Activated CD4-positive, alpha-beta T cell treated with anti-CD3 and anti-CD28 coated beads, Interleukin-2, amount 10 ng/mL, durations not matched to agents 7 days and 5 days (primary cell): Measurements from ENCODE around the gene SH3BP4. TPM values are rescaled to one million over a fixed set of nuclear protein-coding genes. Genes with fewer than 3 reads are reported as not detected.

ENCODE experiments used
- CTCF ChIA-PET: fragments of 350-600 bp; sonication (Branson Sonifier 250); formaldehyde crosslinking; loops from one replicate; lab custom pipeline; 2021; ENCODE audit warnings: antibody characterized with exemption; lab: Charles Lee
- POLR2A ChIA-PET: fragments of 350-600 bp; sonication (Branson Sonifier 250); formaldehyde crosslinking; loops from one replicate; lab custom pipeline; 2021; ENCODE audit warnings: antibody characterized with exemption; lab: Charles Lee
- DNase-seq: peaks from one replicate; pipeline ENCODE4 v3.0.0-alpha.2; 2020
- H3K27ac Mint-ChIP-seq: one replicate; pipeline ENCODE4 v1.8.0; 2021; ENCODE audit warnings: mild to moderate bottlenecking, moderate library complexity, mixed read lengths
- H3K27me3 Mint-ChIP-seq: one replicate; pipeline ENCODE4 v1.8.0; 2021; ENCODE audit warnings: mixed read lengths
- H3K36me3 Mint-ChIP-seq: one replicate; pipeline ENCODE4 v1.8.0; 2021; ENCODE audit warnings: low read depth, mixed read lengths
- H3K4me1 Mint-ChIP-seq: one replicate; pipeline ENCODE4 v1.8.0; 2021; ENCODE audit warnings: mixed read lengths
- H3K4me3 Mint-ChIP-seq: one replicate; pipeline ENCODE4 v1.8.0; 2021; ENCODE audit warnings: mild to moderate bottlenecking, moderate library complexity, mixed read lengths
- H3K9me3 Mint-ChIP-seq: one replicate; pipeline ENCODE4 v1.8.0; 2021; ENCODE audit warnings: mixed read lengths
- total RNA-seq, 2 experiments: library from RNA; stranded (reverse); gene quantifications; one replicate each; pipeline ENCODE4 v1.2.3, GENCODE V29; 2021

Gene SH3BP4
- total RNA-seq, 2 experiments from 2014 or later: not detected

GRCh38 chr2:234950730-234951663 lies 820 bp upstream of the SH3BP4 start:
- DNase-seq: no peak
- peak overlapping the region; percentile 73 for H3K4me3 Mint-ChIP-seq
- H3K36me3 Mint-ChIP-seq: no peaks in the 10 kb centered on the region
- peaks cover 7% of the 10 kb centered on the region for H3K4me1 Mint-ChIP-seq
- CTCF ChIA-PET: no interaction called here
- POLR2A ChIA-PET: no interaction called here
- peaks cover 78% of the 10 kb centered on the region for H3K27me3 Mint-ChIP-seq
- no peaks in the 10 kb centered on the region for H3K9me3 Mint-ChIP-seq
- no peak overlapping the region for H3K27ac Mint-ChIP-seq

- Mint-ChIP-seq H3K36me3 (no peaks in the 10 kb centered on the region), H3K4me1 (peaks cover 7% of the 10 kb centered on the region), H3K4me3 (peak overlapping the region; percentile 64), H3K27ac (no peak overlapping the region), H3K27me3 (peaks cover 73% of the 10 kb centered on the region), H3K9me3 (no peaks in the 10 kb centered on the region)
- no peak for DNase-seq
- CTCF ChIA-PET: no interaction called here
- POLR2A ChIA-PET: no interaction called here
Observed at GRCh38 chr2:234952270-234953115, 676 bp downstream of the SH3BP4 start.

GRCh38 chr2:234953116-234954031 lies 1.6 kb downstream of the SH3BP4 start:
- Mint-ChIP-seq H3K9me3 (no peaks in the 10 kb centered on the region), H3K27me3 (peaks cover 65% of the 10 kb centered on the region), H3K36me3 (no peaks in the 10 kb centered on the region), H3K4me1 (peaks cover 7% of the 10 kb centered on the region), H3K27ac (peak overlapping the region; percentile 62), H3K4me3 (peak overlapping the region; percentile 17)
- ChIA-PET POLR2A (no interaction called here), CTCF (no interaction called here)
- DNase-seq: no peak

- Mint-ChIP-seq H3K9me3 (no peaks in the 10 kb centered on the region), H3K27me3 (peaks cover 54% of the 10 kb centered on the region), H3K27ac (no peak overlapping the region), H3K36me3 (no peaks in the 10 kb centered on the region), H3K4me1 (peaks cover 7% of the 10 kb centered on the region), H3K4me3 (no peak overlapping the region)
- ChIA-PET POLR2A (no interaction called here), CTCF (no interaction called here)
- DNase-seq: no peak
Observed at GRCh38 chr2:234954551-234954992, 2.8 kb downstream of the SH3BP4 start.

- H3K4me3 Mint-ChIP-seq: no peak overlapping the region
- DNase-seq: no peak
- ChIA-PET POLR2A (no interaction called here), CTCF (no interaction called here)
- no peaks in the 10 kb centered on the region for H3K9me3 Mint-ChIP-seq
- H3K4me1 Mint-ChIP-seq: peaks cover 7% of the 10 kb centered on the region
- peaks cover 49% of the 10 kb centered on the region for H3K27me3 Mint-ChIP-seq
- no peak overlapping the region for H3K27ac Mint-ChIP-seq
- H3K36me3 Mint-ChIP-seq: no peaks in the 10 kb centered on the region
Observed at GRCh38 chr2:234955091-234955591, 3.3 kb downstream of the SH3BP4 start.

- peaks cover 6% of the 10 kb centered on the region for H3K4me1 Mint-ChIP-seq
- POLR2A ChIA-PET: interaction anchor here (0.7 kb wide), 1 partner anchor 1474 kb away, joined by 4 read pairs; no protein-coding TSS in a partner anchor
- H3K36me3 Mint-ChIP-seq: no peaks in the 10 kb centered on the region
- CTCF ChIA-PET: no interaction called here
- no peak for DNase-seq
- H3K9me3 Mint-ChIP-seq: no peaks in the 10 kb centered on the region
- no peak overlapping the region for H3K27ac Mint-ChIP-seq
- H3K4me3 Mint-ChIP-seq: no peak overlapping the region
- peaks cover 40% of the 10 kb centered on the region for H3K27me3 Mint-ChIP-seq
Observed at GRCh38 chr2:234955971-234956509, 4.2 kb downstream of the SH3BP4 start.

GRCh38 chr2:234957834-234958135 lies 6.0 kb downstream of the SH3BP4 start:
- Mint-ChIP-seq H3K9me3 (no peaks in the 10 kb centered on the region), H3K4me1 (peaks cover 3% of the 10 kb centered on the region), H3K4me3 (no peak overlapping the region), H3K27me3 (peaks cover 34% of the 10 kb centered on the region), H3K36me3 (no peaks in the 10 kb centered on the region), H3K27ac (no peak overlapping the region)
- ChIA-PET POLR2A (no interaction called here), CTCF (no interaction called here)
- no peak for DNase-seq

- no peaks in the 10 kb centered on the region for H3K9me3 Mint-ChIP-seq
- no peak for DNase-seq
- ChIA-PET CTCF (no interaction called here), POLR2A (no interaction called here)
- no peaks in the 10 kb centered on the region for H3K36me3 Mint-ChIP-seq
- H3K27ac Mint-ChIP-seq: no peak overlapping the region
- H3K4me3 Mint-ChIP-seq: no peak overlapping the region
- no peaks in the 10 kb centered on the region for H3K4me1 Mint-ChIP-seq
- peaks cover 29% of the 10 kb centered on the region for H3K27me3 Mint-ChIP-seq
Observed at GRCh38 chr2:234958311-234958710, 6.5 kb downstream of the SH3BP4 start.

- Mint-ChIP-seq H3K4me1 (no peaks in the 10 kb centered on the region), H3K9me3 (no peaks in the 10 kb centered on the region), H3K4me3 (no peak overlapping the region), H3K27me3 (peaks cover 23% of the 10 kb centered on the region), H3K27ac (no peak overlapping the region), H3K36me3 (no peaks in the 10 kb centered on the region)
- POLR2A ChIA-PET: no interaction called here
- DNase-seq: no peak
- CTCF ChIA-PET: no interaction called here
Observed at GRCh38 chr2:234958746-234959395, 7.1 kb downstream of the SH3BP4 start.

- no peak overlapping the region for H3K4me3 Mint-ChIP-seq
- no peaks in the 10 kb centered on the region for H3K9me3 Mint-ChIP-seq
- no peaks in the 10 kb centered on the region for H3K4me1 Mint-ChIP-seq
- H3K36me3 Mint-ChIP-seq: no peaks in the 10 kb centered on the region
- CTCF ChIA-PET: interaction anchor here (1.3 kb wide), 1 partner anchor 39 kb away, joined by 3 read pairs; no protein-coding TSS in a partner anchor
- POLR2A ChIA-PET: interaction anchor here (0.7 kb wide), 1 partner anchor 406 kb away, joined by 4 read pairs; no protein-coding TSS in a partner anchor
- no peak for DNase-seq
- H3K27me3 Mint-ChIP-seq: peaks cover 9% of the 10 kb centered on the region
- no peak overlapping the region for H3K27ac Mint-ChIP-seq
Observed at GRCh38 chr2:234960175-234961088, 8.6 kb downstream of the SH3BP4 start.

- Mint-ChIP-seq H3K27me3 (no peaks in the 10 kb centered on the region), H3K4me1 (no peaks in the 10 kb centered on the region), H3K27ac (no peak overlapping the region), H3K4me3 (no peak overlapping the region), H3K9me3 (no peaks in the 10 kb centered on the region), H3K36me3 (no peaks in the 10 kb centered on the region)
- ChIA-PET POLR2A (no interaction called here), CTCF (interaction anchor here (0.8 kb wide), 1 partner anchor 12 kb away, joined by 3 read pairs; no protein-coding TSS in a partner anchor)
- no peak for DNase-seq
Observed at GRCh38 chr2:234961784-234962183, 10.0 kb downstream of the SH3BP4 start.
